Femur (tissue), 1 donor: ENCODE measurements around the gene TAF1L.
"Not testable (repeated sequence)": the region's sequence is repeated elsewhere in the genome, so short reads cannot be mapped to it uniquely, and the experiment has no call there.

Experiments
- DNase-seq: peaks from one replicate; pipeline ENCODE4 v3.0.0-alpha.2; 2017

TAF1L gene, protein sequence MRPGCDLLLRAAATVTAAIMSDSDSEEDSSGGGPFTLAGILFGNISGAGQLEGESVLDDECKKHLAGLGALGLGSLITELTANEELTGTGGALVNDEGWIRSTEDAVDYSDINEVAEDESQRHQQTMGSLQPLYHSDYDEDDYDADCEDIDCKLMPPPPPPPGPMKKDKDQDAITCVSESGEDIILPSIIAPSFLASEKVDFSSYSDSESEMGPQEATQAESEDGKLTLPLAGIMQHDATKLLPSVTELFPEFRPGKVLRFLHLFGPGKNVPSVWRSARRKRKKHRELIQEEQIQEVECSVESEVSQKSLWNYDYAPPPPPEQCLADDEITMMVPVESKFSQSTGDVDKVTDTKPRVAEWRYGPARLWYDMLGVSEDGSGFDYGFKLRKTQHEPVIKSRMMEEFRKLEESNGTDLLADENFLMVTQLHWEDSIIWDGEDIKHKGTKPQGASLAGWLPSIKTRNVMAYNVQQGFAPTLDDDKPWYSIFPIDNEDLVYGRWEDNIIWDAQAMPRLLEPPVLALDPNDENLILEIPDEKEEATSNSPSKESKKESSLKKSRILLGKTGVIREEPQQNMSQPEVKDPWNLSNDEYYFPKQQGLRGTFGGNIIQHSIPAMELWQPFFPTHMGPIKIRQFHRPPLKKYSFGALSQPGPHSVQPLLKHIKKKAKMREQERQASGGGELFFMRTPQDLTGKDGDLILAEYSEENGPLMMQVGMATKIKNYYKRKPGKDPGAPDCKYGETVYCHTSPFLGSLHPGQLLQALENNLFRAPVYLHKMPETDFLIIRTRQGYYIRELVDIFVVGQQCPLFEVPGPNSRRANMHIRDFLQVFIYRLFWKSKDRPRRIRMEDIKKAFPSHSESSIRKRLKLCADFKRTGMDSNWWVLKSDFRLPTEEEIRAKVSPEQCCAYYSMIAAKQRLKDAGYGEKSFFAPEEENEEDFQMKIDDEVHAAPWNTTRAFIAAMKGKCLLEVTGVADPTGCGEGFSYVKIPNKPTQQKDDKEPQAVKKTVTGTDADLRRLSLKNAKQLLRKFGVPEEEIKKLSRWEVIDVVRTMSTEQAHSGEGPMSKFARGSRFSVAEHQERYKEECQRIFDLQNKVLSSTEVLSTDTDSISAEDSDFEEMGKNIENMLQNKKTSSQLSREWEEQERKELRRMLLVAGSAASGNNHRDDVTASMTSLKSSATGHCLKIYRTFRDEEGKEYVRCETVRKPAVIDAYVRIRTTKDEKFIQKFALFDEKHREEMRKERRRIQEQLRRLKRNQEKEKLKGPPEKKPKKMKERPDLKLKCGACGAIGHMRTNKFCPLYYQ (N-terminal part only)

DNA sequence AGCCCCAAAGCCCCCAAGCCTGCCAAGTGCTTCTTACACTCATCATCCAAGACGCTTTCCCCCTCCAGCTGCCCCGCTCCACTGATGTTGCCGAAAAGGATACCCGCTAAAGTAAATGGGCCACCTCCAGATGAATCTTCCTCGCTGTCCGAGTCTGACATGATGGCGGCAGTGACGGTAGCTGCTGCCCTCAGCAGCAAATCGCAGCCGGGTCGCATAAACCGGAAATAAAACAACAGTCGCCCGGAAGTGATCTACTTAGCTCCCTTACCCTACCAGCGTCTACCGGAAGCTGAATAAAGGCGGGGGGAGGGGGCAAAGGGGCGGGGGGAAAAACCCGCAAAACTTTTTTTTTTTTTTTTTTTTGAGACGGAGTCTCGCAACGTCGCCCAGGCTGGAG, at the start of gene TAF1L:
TAF1L (minus strand) TSS at position 308 of the 400 bp plus-strand sequence; CDS start at position 218, 90 bp downstream.
- no peak for DNase-seq

DNA sequence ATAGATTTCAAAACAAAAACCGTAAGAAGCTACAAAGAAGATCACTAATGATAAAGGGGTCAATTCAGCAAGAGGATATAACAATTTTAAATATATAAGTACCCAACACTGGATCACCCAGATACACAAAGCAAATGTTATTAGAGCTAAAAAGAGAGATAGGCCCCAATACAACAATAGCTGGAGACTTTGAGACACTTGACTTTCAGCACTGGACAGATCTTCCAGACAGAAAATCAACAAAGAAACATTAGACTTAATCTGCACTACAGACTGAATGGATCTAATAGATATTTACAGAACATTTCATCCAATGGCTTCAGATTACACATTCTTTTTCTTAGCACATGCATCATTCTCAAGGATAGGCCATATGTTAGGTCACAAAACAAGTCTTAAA, 46.3 kb upstream of the TAF1L start:
- no peak for DNase-seq

DNA sequence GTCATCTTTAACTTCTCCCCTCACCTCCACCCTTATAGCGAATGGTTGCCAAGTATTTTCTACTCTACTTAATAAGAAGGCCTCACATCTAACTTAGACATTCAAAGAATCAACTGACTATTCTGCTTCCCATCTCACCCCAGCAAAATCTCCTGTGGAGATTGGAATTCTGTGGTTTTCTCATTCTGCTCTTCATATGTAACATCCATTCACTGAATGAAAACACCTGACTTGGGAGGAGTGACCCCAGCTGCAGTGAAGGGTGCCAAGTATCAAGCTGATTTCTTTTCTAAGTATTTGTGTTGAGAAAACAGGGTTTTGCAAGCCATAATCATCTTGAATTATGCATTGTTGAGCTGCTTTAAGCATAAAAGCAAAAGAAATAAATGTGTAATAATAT, 42.5 kb upstream of the TAF1L start:
- DNase-seq: no peak

DNA sequence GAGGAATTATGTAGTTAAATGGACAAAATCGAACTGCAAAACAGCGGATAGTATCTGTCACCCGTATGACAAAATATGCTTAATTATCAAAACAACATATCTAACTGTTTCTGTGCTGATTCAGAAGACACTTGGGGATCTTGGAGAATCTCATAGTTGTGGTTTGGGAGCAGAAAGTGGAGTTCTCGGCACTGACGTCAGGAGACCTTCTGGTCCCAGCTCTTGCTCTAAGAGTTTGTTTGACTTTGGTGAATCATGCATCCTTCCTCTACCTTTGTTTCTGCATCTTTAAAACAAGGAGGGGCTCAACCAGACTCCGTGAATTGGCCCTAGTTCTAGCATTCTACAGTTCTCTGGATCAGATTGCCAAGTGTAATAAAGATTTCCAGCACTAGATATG, 37.0 kb upstream of the TAF1L start:
- DNase-seq: no peak

DNA sequence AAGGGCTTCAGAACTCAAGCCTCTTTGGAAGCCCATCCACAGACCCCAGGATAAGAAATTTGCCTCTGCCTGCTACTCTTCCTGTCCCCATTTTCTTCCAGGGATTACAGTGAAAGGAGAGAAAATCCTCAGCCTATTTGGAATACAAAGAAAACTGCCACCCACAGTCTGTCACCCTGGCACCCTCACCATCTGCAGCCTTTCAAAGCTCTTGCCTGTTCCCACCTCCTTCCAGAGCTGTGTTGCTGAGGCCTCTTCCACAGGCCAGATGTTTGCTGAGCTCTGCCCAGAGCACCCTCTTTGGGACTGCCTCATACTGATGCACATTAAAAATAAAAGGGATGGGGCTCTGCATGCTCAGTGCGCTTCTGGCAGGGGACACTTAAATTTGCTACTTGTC, 35.9 kb upstream of the TAF1L start:
- DNase-seq: no peak

DNA sequence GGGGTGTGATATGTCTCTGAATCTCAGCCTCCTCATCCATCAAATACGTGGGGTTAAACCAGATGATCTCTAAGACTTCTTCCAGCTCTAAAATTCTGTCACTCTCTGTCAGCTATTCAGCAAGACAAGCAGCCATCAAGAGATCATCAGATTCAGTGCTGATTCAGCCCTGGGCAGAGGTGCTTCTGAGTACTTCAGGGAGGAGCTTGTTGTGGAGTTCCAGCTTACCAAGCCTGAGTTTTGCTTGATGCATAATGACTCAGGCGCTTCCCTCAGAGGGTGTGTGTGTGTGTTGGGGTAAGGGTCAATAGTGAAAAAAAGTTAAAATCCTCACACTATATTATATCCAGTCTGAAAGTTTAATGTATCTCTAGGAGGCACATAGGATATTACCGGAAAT, 29.6 kb upstream of the TAF1L start:
- DNase-seq: no peak

DNA sequence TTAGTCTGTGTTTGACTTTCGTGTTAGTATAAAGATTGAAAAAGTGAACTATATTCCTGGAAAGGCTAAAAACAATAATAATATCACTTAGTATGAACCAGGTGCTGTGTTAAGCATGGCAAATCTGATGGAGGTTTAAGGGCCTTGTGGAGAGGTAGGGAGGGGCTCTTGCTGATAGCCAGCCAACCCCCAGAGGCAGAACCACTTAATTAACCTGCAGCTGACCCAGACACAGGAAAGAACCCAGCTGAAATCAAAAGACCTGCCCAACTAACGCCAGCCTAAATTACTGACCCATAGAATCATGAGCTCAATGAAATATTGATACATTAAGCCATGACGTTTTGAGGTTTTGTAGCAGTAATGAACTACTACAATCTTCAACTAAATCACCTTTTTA, 28.3 kb upstream of the TAF1L start:
- no peak for DNase-seq

DNA sequence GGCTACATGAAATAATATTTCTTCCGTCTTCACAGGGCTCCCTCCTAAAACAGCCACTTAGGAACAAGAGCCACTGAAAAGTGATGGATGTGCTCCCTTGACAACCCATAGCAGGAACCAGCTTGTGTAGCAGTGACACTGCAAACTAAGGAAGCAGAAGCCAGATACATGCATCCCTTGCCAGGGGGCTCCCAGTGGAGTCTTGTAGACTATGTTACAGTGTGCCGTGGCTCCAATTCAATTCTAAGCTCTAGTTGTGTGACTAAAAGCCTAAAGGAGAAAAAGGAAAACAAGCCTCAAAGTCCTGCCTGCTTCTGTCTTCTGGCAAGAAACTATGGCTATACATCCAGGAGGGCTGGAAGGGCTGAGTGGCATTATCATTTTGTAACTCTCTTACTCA, 12.2 kb upstream of the TAF1L start:
- DNase-seq: peak; percentile 25

DNA sequence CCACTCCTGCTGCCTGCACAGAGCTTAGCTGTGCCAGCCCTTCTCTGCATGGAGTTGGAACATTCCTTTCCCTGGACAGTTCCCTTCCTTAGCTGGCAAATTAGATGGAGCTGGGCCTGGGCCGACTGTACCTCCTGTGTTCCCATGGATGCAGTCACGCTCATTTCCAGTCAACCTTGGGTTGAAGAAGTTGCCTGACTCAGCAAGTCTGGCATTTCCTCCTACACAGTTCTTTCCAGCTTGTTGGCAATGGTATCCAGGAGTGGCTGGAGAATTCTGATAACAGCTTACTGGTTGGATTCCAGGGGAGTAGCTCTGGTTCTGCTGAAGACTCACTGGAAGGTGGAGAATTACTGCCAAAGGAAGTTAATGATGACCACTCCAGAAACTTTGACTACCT, 9.2 kb upstream of the TAF1L start:
- DNase-seq: no peak

DNA sequence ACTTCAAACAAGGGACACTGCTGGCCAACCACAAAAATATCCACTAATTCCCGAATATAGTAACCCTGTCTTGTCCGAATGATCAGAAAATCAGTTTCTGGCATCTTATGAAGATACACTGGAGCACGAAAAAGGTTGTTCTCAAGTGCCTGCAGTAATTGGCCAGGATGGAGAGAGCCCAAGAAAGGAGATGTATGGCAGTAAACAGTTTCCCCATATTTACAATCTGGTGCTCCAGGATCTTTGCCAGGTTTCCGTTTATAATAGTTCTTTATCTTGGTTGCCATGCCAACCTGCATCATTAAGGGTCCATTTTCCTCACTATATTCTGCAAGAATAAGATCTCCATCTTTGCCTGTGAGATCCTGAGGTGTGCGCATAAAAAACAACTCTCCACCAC, 2.3 kb downstream of the TAF1L start:
- not testable (repeated sequence) for DNase-seq

DNA sequence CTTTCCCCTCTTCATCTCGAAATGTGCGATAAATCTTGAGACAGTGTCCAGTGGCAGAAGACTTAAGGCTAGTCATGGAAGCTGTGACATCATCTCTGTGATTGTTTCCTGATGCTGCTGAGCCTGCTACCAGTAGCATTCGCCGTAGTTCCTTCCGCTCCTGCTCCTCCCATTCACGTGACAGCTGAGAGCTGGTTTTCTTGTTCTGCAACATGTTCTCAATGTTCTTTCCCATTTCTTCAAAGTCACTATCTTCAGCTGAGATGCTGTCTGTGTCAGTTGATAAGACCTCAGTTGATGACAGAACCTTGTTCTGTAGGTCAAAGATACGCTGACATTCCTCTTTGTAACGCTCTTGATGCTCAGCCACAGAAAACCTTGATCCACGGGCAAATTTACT, 3.5 kb downstream of the TAF1L start:
- no peak for DNase-seq

DNA sequence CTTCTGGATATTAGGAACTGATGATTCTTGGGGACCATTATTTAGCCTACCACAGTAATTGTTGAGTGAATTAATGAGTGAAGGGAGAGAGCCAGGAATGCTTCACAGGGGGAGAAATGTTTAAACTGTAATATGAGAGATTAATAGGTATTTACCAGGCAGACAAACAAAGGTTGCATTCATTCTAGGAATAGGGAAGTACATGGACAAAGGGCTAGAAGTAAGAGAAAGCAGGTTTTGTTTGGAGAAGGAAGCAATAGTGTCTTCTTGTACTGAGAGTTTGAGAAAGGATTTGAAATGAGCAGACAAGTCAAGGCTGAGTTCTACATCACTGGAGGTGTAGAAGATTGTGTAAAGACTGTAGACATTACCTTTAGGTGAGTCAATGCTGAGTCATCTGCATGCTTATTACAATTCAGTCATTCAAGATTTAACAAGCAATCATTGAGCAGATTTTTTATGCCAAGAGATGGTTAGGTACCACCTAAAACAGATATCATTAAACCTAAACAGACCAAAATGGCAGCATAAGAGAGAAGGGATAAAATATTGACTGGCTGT, 8.0 kb downstream of the TAF1L start:
- no peak for DNase-seq

DNA sequence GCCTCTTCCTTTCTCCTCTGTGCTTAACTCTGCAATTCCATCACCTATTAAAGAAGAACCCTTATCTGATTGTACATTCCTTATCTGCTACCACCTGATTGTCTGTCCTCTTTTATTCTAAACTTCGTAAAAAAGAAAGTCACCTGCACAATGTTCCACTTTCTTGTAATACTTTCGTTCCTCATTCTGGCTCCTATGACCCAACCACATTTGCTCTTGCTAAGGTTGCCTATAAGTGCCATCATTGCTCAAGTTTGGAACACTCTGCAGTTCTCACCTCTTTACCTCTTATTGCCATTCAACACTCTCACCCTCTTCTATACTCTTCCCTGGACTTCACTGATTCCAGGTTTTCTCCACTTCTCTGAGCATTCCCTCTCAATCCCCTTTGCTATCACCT, 10.1 kb downstream of the TAF1L start:
- no peak for DNase-seq

DNA sequence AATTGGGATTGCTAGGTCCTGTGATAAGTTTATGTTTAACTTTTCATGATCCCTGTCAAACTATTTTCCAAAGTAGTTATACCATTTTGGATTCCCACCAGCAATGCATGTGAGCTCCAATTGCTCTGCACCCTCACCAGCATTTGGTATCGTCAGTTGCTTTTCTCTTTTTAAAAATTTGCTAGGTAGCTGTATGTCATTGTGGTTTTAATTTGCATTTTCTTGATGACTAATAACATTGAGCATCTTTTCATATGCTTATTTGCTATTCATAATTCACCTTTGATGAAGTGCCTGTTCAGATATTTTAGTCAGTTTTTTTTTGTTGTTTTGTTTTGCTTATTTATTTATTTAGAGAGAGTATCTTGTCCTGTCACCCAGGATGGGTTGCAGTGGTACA, 12.5 kb downstream of the TAF1L start:
- no peak for DNase-seq

DNA sequence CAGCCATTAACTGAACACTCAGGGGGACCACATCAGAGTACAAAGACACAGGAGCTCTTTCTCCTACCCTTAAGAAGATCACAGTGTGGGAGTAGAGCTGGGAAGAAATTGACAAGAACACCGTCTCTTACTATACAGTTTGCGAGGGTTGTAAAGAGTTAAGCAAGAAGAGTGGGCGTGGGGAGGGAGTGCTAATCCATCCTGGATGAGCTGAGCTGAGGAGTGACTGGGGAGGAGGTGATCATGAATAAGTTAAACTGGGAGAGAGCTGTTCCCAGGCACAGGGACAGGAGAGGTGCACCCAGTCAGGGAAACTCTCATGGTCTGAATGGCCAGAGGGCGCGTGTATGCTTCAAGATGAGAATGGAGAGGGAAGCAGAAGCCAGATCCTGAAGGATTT, 17.2 kb downstream of the TAF1L start:
- no peak for DNase-seq

DNA sequence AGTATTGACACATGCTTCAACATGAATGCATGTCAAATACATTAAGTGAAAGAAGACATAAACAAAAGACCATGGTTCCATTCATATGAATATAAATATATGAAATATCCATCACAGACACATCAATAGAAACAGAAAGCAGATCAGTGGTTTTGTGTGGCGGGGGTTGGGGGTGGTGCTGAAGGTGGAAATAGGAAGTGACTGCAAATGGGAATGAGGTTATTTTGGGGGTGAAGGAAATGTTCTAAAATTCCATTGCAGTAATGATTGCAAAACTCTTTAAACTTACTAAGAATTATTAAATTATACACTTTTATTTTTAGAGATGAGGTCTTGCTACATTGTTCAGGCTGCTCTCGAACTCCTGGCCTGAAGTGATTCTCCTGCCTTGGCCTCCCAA, 28.7 kb downstream of the TAF1L start:
- DNase-seq: no peak

DNA sequence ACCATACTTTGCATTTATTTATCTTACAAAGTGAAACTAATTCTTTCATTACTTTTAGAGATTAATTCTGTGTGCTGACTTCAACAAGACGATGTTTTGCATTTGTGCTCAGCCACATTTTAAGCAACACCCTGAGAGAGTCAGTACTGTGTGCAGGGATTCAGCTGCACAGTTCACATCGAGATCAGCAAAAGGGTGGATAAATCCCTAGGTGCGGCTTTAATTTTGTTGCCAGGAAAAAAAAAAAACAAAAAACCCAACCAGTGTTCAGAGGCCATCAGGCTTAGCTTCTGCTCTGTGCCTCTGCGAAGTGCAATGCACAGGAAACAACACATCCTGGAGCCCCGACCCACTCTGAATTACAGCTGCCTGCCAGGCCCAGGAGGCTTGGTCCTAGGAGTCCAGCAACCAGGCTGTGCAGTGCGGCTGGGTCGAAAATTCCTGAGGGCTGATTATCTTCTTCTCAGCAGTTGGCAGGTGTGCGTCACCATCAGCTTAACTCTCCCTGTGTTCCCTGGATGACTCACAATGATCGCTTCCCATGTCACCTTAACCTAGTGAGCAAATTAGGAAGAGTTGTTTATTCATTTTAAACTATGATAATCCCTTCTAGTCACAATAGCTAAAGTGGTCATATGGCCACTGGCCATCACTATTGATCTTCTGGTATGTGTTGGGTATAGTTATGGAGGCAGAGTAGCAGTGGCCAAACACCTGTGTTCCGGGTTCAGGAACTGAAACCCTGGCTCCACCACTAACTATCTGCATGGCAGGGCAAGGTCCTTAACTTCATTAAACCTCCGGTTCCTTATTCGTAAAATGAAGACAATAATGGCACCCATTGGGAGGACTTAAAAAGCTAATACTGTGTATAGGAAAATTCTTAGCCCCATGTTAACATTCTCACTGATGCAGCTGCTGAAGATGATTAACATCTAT, 31.3 kb downstream of the TAF1L start:
- DNase-seq: no peak

DNA sequence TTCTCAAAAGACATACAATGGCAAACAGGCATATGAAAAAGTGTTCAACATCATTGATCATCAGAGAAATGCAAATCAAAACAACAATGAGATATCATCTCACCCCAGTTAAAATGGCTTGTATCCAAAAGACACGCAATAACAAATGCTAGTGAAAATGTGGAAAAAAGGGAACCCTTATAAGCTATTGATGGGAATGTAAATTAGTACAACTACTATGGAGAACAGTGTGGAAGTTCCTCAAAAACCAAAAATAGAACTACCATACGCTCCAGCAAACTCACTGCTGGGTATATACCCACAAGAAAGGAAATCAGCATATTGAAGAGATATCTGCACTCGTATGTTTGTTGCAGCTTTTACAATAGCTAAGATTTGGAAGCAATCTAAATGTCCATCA, 36.4 kb downstream of the TAF1L start:
- DNase-seq: not testable (repeated sequence)

DNA sequence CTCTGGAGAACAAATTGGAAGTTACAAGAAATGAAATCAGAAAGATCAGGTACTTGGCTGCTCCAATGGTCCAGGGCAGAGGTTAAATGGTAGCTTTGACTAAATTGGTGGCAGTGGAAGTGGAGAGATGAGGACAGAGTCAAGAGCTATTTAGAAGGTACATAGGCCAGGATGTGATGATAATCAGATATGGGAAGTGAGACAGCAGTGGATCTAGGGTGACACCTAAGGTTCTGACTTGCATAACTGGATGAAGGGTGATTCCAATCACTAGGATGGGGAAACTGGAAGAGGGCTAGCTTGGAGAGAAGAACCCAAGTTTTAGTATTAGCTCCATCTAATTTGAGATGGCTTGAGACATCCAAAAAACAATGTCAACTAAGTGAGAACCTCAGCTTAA, 38.5 kb downstream of the TAF1L start:
- DNase-seq: no peak

DNA sequence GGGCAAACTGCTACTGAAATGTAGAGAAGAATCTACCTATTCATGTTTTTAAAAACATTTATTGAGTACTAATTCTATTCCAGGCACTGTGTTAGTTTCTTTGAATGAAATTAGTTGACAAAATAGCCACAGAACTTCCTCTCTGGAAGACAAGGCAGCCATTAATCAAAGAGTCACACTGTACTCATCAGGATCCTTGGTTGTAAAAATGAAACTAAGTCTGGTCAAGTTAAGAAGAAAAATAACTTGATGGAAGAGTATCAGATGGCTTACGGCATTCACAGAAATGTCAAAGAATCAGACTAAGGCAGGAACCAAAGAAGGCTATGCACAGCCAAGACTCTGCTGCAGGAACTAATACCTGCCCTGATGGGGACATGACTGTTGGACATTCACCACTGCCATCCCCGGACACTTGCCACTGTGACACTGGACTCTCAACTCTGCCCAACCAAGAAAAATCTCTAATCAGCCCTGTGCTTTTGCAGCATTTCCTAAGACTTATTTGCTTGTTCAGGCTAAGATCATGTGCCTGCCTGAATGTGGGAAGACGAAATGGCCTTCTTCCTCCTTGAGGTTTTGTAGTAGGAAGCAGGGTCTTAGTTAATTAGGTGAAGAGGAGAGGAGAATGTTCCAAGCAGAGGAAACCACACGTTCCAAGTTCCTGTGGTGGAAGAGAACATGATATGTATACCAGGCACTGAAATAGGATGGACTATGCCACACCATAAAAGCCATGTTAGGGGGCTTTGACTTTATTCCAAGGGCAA, 39.2 kb downstream of the TAF1L start:
- DNase-seq: no peak

DNA sequence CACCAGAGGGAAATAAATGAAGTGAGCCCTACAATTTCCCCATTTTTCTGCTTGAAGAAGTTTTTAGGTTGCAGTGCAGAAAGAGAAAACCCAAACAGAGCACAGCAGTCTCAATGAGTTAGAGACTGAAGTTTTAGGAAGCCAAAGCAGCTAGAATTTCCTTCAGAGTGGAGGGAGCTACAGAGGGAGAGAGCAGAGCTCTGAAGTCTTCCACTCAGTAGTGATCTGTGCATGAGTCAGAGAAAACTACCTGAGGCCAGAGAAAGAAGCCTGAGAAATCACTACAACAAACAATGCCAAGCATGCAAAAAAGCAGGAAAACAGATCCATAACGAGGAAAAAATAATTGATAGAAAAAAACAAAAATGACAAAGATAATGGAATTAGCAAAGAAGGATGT, 44.6 kb downstream of the TAF1L start:
- DNase-seq: no peak
